CD14-positive monocyte (primary cell): Measurements from ENCODE around the gene SECISBP2. TPM values are rescaled to one million over a fixed set of nuclear protein-coding genes. Genes with fewer than 3 reads are reported as not detected.

Experiments
- DNase-seq, 3 donors: peaks; one replicate each; pipeline ENCODE4 v3.0.0-alpha.2; 2011 to 2022
- H2AFZ ChIP-seq: 2 replicates; pipeline ENCODE4 v1.6.0; 2012; ENCODE audit warnings: mild to moderate bottlenecking, low read depth, low read length, inconsistent platforms; ENCODE audit not compliant: insufficient read depth, poor library complexity, severe bottlenecking
- H3K27ac ChIP-seq, 2 donors: 1 replicate in 1 of 2; 2 replicates in 1 of 2; pipeline ENCODE4 v1.5.1; 2012 to 2013; ENCODE audit warnings: low read length in 2 of 2, control low read depth in 1 of 2, inconsistent platforms in 1 of 2, low read depth in 1 of 2, mild to moderate bottlenecking in 1 of 2
- H3K27me3 ChIP-seq, 2 donors: one replicate each; pipeline versions ENCODE4 v1.6.0 to v1.6.1; 2011 to 2013; ENCODE audit warnings: low read length in 2 of 2; ENCODE audit not compliant: control insufficient read depth in 2 of 2, insufficient read depth in 2 of 2
- H3K36me3 ChIP-seq, 2 donors: replicated peaks in 1 of 2; 1 replicate in 1 of 2; 2 replicates in 1 of 2; pipeline versions ENCODE4 v1.5.1 to v1.6.1; 2012 to 2013; ENCODE audit warnings: low read length in 2 of 2, control low read depth in 1 of 2, inconsistent platforms in 1 of 2, mild to moderate bottlenecking in 1 of 2; ENCODE audit not compliant: insufficient read depth in 2 of 2, control insufficient read depth in 1 of 2
- H3K4me1 ChIP-seq, 2 donors: 1 replicate in 1 of 2; 2 replicates in 1 of 2; pipeline versions ENCODE4 v1.5.1 to v1.6.1; 2012 to 2013; ENCODE audit warnings: low read length in 2 of 2, control low read depth in 1 of 2, inconsistent platforms in 1 of 2, mild to moderate bottlenecking in 1 of 2, moderate library complexity in 1 of 2; ENCODE audit not compliant: insufficient read depth in 2 of 2, control insufficient read depth in 1 of 2
- H3K4me2 ChIP-seq: replicated peaks from 2 replicates; pipeline ENCODE3; 2012; ENCODE audit warnings: low read length, moderate library complexity, mild to moderate bottlenecking; ENCODE audit not compliant: poor library complexity, severe bottlenecking; ENCODE audit errors: extremely low read depth
- H3K4me3 ChIP-seq, 3 experiments: fragments of 200-600 bp in 1 of 3; sonication (generic) in 1 of 3; replicated peaks in 1 of 3; 1 replicate in 2 of 3; 2 replicates in 1 of 3; pipeline ENCODE4 v1.5.1; 2011 to 2013; ENCODE audit warnings: low read length in 3 of 3, mild to moderate bottlenecking in 3 of 3, control low read depth in 2 of 3, low read depth in 2 of 3, inconsistent platforms in 1 of 3, moderate library complexity in 1 of 3
- H3K79me2 ChIP-seq: 2 replicates; pipeline ENCODE4 v1.6.0; 2012; ENCODE audit warnings: mild to moderate bottlenecking, control low read depth, inconsistent platforms, low read length, moderate library complexity; ENCODE audit not compliant: insufficient read depth
- H3K9ac ChIP-seq: 2 replicates; pipeline ENCODE4 v1.6.0; 2017; ENCODE audit warnings: low read length, mild to moderate bottlenecking; ENCODE audit not compliant: insufficient read depth, poor library complexity, severe bottlenecking
- H3K9me3 ChIP-seq, 2 donors: replicated peaks in 1 of 2; 1 replicate in 1 of 2; 2 replicates in 1 of 2; pipeline versions ENCODE4 v1.5.1 to v1.6.1; 2012 to 2013; ENCODE audit warnings: low read length in 2 of 2, control low read depth in 1 of 2; ENCODE audit not compliant: control insufficient read depth in 1 of 2, insufficient read depth in 1 of 2
- H4K20me1 ChIP-seq: 2 replicates; pipeline ENCODE4 v1.6.0; 2012; ENCODE audit warnings: mild to moderate bottlenecking, low read length, control low read depth, moderate library complexity; ENCODE audit not compliant: insufficient read depth
- H3K27ac Mint-ChIP-seq, 7 donors: one replicate each; pipeline ENCODE4 v1.8.0; 2020; ENCODE audit warnings: mild to moderate bottlenecking in 7 of 7, mixed read lengths in 7 of 7, moderate library complexity in 6 of 7, inconsistent platforms in 2 of 7
- H3K27me3 Mint-ChIP-seq, 3 donors: one replicate each; pipeline ENCODE4 v1.8.0; 2021 to 2022; ENCODE audit warnings: low read depth in 3 of 3, mild to moderate bottlenecking in 3 of 3, mixed read lengths in 3 of 3, moderate library complexity in 3 of 3, inconsistent platforms in 1 of 3
- H3K36me3 Mint-ChIP-seq, 2 donors: one replicate each; pipeline ENCODE4 v1.8.0; 2020; ENCODE audit warnings: mixed read lengths in 2 of 2, inconsistent platforms in 1 of 2, mild to moderate bottlenecking in 1 of 2
- H3K4me1 Mint-ChIP-seq: one replicate; pipeline ENCODE4 v1.8.0; 2020; ENCODE audit warnings: mild to moderate bottlenecking, mixed read lengths
- H3K4me3 Mint-ChIP-seq, 2 donors: one replicate each; pipeline ENCODE4 v1.8.0; 2020; ENCODE audit warnings: mild to moderate bottlenecking in 2 of 2, mixed read lengths in 2 of 2, moderate library complexity in 1 of 2
- H3K9me3 Mint-ChIP-seq, 7 donors: one replicate each; pipeline ENCODE4 v1.8.0; 2020 to 2022; ENCODE audit warnings: mixed read lengths in 7 of 7, mild to moderate bottlenecking in 6 of 7, moderate library complexity in 6 of 7, inconsistent platforms in 2 of 7
- CTCF ChIP-seq: fragments of 200-600 bp; IDR thresholded peaks from one replicate; pipeline ENCODE4 v1.8.0; 2022; ENCODE audit warnings: antibody characterized with exemption, mild to moderate bottlenecking
- WGBS: methylation state at CpG from one replicate; pipeline ENCODE4 v1.1.5; 2013; ENCODE audit warnings: missing lambda C conversion rate; ENCODE audit not compliant: insufficient coverage; 5-methylcytosine and 5-hydroxymethylcytosine counted together
- intact Hi-C, 2 donors: fragments of 100-400 bp; cut with micrococcal nuclease; formaldehyde crosslinking; loops; one replicate each; pipeline versions ENCODE4 v1.15.0 to v1.15.1; 2023
- polyA plus RNA-seq, 3 donors: library from polyadenylated mRNA; depleted of rRNA in 1 of 3; unstranded in 2 of 3; stranded (reverse) in 1 of 3; fragments of 300-500 nt in 2 of 3; fragments of >200 nt in 1 of 3; fragmentation: Illumina TruSeq in 2 of 3; gene quantifications; 1 replicate in 2 of 3; 2 replicates in 1 of 3; pipeline ENCODE4 v1.2.3, GENCODE V29; 2012 to 2021

SECISBP2 gene
- polyA plus RNA-seq, 3 donors: 8.6 to 51.4 (median 9.8) TPM

- no peak for TF ChIP-seq CTCF
- WGBS: 67% methylated on average over 1 of the region's 4 CpGs
- no peak overlapping the region for H3K9ac ChIP-seq
- peaks cover 9 to 50% of the 10 kb centered on the region in 2 donors for H3K36me3 ChIP-seq
- no peak overlapping the region for H3K4me2 ChIP-seq
- H3K4me3 Mint-ChIP-seq: no peak overlapping the region
- no peak overlapping the region for H3K4me3 ChIP-seq
- H2AFZ ChIP-seq: no peak overlapping the region
- peaks cover 2% of the 10 kb centered on the region for H3K4me1 Mint-ChIP-seq
- H4K20me1 ChIP-seq: peaks cover 55% of the 10 kb centered on the region
- H3K4me1 ChIP-seq: no peaks in the 10 kb centered on the region
- no peak for DNase-seq
- H3K9me3 Mint-ChIP-seq: no peaks in the 10 kb centered on the region
- H3K36me3 Mint-ChIP-seq: peaks cover 7 to 18% of the 10 kb centered on the region in 2 donors
- H3K9me3 ChIP-seq: no peaks in the 10 kb centered on the region
- peak overlapping the region in 1 of 7 donors; percentile 12 for H3K27ac Mint-ChIP-seq
- no peaks in the 10 kb centered on the region for H3K79me2 ChIP-seq
- no peaks in the 10 kb centered on the region for H3K27me3 ChIP-seq
- H3K27me3 Mint-ChIP-seq: peaks cover 0 to 3% (median 0%) of the 10 kb centered on the region in 3 donors
- H3K27ac ChIP-seq: no peak overlapping the region
- intact Hi-C loops: no loop called here
Observed at GRCh38 chr9:89367281-89367680, 49.0 kb downstream of the SECISBP2 start.

GRCh38 chr9:89367726-89368437, 49.6 kb downstream of the SECISBP2 start:
- no peak for TF ChIP-seq CTCF
- no peak overlapping the region for H3K27ac ChIP-seq
- H3K4me3 Mint-ChIP-seq: no peak overlapping the region
- H3K9me3 Mint-ChIP-seq: no peaks in the 10 kb centered on the region
- no peak for DNase-seq
- no peak overlapping the region for H2AFZ ChIP-seq
- H3K79me2 ChIP-seq: no peaks in the 10 kb centered on the region
- 94% methylated on average over 12 of the region's 14 CpGs for WGBS
- H3K4me3 ChIP-seq: no peak overlapping the region
- peaks cover 5 to 14% of the 10 kb centered on the region in 2 donors for H3K36me3 Mint-ChIP-seq
- no peaks in the 10 kb centered on the region for H3K9me3 ChIP-seq
- H4K20me1 ChIP-seq: peaks cover 56% of the 10 kb centered on the region
- H3K9ac ChIP-seq: no peak overlapping the region
- no peak overlapping the region for H3K4me2 ChIP-seq
- peaks cover 0 to 3% (median 0%) of the 10 kb centered on the region in 3 donors for H3K27me3 Mint-ChIP-seq
- H3K27me3 ChIP-seq: no peaks in the 10 kb centered on the region
- intact Hi-C loops: no loop called here
- H3K4me1 Mint-ChIP-seq: peaks cover 2% of the 10 kb centered on the region
- peaks cover 3 to 44% of the 10 kb centered on the region in 2 donors for H3K36me3 ChIP-seq
- no peaks in the 10 kb centered on the region for H3K4me1 ChIP-seq
- peak overlapping the region in 2 of 7 donors; percentile 70 to 76 for H3K27ac Mint-ChIP-seq
